Femur (tissue), 1 donor: ENCODE results near the gene MGME1.
"Not testable (repeated sequence)": the region's sequence is repeated elsewhere in the genome, so short reads cannot be mapped to it uniquely, and the experiment has no call there.

Experiments
- DNase-seq: peaks from one replicate; pipeline ENCODE4 v3.0.0-alpha.2; 2017

The MGME1 gene

GRCh38 chr20:18027011-18027410 is 58.2 kb downstream of the MGME1 start:
- DNase-seq: not testable (repeated sequence)

GRCh38 chr20:18030020-18030419 is 61.2 kb downstream of the MGME1 start:
- DNase-seq: no peak

DNA sequence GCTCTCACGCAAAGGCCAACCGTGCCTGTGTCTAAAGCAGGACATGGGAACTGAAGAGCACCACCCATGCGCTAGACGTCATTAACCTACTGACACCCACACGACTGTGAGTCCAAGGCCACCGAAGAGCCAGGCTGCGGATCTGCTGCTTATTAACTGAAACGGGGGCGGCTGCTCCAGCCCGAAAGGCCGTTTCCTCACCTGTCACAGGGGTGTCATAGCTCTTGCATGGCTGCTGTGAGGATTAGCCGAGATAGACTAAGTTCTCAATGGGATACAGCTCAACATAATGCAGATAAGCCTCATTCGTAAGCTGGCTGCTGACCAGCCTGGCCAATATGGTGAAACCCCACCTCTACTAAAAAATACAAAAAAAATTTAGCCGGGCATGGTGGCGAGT is 62.2 kb downstream of the MGME1 start:
- no peak for DNase-seq

DNA sequence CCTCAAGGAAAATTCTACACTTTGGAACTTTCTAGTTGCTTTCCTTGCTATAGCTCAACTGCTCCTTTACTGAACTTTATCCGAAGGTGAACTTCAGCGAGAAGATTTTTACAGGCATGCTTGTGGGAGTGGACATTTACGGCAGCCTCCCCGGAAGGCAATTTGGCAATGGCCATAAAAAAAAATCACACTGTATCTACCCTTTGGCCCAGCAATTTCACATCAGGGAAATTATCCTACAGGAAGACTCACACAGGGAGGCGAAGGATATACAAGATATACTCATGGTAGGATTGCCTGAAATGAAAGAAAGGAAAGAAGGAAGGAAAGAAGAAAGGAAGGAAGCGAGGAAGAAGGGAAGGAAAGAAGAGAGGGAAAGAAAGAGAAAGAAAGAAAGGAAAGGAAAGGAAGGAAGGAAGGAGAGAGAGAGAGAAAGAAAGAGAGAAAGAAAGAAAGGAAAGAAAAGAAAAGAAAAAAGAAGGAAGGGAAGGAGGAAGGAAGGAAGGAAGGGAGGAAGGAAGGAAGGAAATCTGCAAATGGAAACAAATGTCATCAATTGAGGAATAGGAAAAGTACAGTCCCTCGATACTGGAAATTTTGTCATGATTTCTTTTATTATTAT is 63.2 kb downstream of the MGME1 start:
- no peak for DNase-seq

DNA sequence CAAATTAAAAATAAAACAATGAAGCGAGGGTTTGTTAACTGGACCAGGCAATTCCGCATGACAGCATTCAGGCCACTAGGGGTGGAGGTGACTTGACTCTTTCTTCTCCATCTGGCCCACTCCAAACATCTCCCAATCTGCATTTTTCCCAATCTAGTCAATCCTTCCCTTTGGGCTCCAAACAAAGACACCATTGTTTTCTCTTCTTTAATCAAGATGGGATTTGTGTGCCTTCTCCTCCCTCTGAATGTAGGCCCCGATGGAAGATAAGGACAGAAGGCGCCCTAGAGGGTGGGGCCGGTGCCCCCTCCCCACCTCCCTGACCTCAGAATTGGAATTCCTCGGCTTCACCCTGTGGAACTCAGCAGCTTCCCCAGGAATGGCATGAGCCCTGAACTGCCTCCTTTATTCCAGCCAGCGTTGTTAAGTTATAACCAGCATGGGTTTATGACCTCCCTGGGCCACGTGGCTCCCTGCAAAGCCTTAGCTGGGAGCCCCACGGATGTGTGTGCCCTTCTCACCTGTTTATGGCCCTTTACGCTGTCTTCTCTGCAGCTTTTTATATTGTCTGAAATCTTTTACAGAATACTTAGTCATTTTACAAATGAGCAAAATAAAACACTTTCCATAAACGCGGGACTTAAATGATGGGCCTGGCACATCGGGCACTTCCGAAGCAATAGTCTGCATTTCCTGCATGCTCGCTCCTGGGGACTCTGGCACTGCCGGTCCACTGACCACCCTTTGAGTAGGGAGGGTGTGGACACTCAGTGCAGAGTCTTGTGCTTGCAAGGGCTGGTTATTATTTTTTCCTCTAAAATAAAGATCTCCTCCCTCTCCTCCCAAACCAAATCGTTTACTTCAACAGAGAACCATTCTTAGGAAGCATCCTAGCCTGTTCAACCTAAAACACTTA is 64.4 kb downstream of the MGME1 start:
- DNase-seq: no peak

- DNase-seq: no peak
Observed at GRCh38 chr20:18034039-18034438, 65.2 kb downstream of the MGME1 start.

GRCh38 chr20:18039063-18039462 is 70.2 kb downstream of the MGME1 start:
- DNase-seq: no peak
